ENCODE data around the gene CDC42SE1.
A peak's percentile ranks its signal among the peaks of the same experiment; 100 is the strongest.

CDC42SE1 gene

DNA sequence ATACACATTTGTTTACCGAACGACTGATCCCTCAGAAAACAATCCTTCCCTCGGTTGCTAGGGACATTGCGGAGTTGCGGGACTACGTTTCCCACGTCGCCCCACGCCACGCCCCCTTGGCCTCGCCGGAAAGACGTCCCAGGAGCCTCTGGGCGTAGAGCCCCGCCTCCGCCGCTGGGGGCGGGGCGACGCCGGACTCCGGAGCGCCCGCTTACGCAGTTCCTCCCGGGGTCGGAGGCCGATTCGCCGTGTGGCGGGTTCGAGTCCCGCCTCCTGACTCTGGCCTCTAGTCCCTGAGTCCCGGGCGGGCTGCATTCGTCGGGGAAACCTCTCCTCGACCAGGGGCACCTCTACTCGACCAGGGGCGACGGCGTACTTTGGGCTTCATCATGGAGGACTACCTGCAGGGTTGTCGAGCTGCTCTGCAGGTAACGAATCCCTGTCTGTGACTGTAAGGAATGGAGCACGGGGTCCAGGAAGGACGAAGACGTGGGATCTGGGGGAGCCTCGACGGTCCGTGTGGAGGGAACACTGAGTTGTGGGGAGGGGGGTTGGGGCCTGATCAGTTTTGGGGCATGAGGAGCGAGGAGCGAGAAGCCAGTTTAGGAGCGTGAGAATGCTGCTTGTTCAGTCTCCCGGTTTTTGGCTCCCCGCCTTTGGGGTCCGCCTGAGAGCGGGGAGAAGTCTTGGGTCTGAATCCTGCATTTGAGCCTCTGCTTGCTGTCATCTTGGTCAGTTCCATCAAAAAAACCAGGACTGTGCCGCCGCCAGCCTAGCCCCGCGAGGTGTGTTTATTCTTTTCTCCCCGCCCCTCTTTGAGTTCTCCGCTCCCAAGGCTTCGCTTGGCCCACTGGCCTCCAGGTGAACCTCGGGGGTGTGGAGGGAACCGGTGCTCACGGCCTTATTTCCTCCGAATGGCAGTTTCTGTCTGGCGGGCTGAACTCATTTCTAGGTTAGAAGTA lies 50.9 kb downstream of the CDC42SE1 start, which contains the start of gene PRUNE1:
Gene PRUNE1 (plus strand): TSS at position 206 of the 962 bp plus-strand sequence. CDS start 184 bp downstream, at position 390.
- peak; percentile 91 for DNase-seq (ENCODE audit: low read depth)

GRCh38 chr1:151007853-151008243 lies 51.6 kb downstream of the CDC42SE1 start:
- no peak for DNase-seq (ENCODE audit: low read depth)

- no peak for DNase-seq (ENCODE audit: low read depth)
Observed at GRCh38 chr1:151006327-151007052, 52.9 kb downstream of the CDC42SE1 start, which contains the start of gene MINDY1. Gene MINDY1 (minus strand): TSS chr1:151006902. CDS start chr1:151002617, 4,285 bp downstream.

DNA sequence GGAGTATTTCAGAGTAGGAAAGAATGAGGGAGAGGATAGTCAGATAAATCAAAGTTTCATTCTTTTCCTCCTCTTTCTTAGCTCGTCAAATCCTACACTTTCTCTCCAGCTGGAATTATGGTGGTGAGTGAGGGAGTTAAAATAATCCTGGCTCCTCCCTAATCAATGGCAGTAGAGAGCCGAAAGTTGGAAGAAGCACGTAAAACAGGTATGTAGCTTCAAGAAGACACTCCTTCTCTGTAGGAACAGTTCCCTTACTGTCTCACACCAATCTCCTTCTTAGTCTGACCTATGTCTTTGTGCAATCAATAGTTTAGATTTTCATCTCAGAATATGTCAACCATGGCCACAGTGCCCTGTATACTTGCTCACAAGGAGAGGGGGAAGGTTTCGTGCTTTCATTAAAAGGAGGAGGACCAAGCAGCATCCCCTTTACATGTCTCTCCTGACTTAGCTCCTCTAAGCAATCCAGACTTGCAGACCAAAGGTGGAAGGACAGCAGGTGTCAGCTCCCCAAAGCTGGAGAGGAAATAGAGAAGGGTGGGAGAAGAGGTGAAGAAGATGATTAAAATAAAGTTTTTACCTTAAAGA lies 53.6 kb downstream of the CDC42SE1 start:
- DNase-seq (ENCODE audit: low read depth) = no peak

DNA sequence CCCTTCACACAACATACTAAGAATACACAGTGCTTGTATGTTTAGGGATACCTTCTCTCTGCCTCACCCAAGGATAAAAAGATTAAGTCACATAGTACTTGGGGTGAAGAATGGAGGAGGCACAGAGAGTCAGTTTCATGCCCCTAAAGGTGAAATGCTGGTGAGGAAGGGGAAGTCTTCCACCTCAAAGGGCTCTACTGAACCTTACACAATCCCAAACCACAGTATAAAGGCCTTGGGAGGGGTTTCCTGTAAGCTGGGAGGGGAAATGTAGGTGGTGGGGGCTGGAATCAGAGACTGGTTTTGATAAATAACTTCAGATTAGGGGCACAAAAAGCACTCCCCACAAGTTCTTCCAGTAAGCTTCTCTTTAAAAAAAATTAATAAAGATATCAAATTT lies 56.2 kb downstream of the CDC42SE1 start:
- DNase-seq (ENCODE audit: low read depth) = no peak

GRCh38 chr1:151002611-151003010 lies 56.8 kb downstream of the CDC42SE1 start:
- DNase-seq (ENCODE audit: low read depth) = no peak

DNA sequence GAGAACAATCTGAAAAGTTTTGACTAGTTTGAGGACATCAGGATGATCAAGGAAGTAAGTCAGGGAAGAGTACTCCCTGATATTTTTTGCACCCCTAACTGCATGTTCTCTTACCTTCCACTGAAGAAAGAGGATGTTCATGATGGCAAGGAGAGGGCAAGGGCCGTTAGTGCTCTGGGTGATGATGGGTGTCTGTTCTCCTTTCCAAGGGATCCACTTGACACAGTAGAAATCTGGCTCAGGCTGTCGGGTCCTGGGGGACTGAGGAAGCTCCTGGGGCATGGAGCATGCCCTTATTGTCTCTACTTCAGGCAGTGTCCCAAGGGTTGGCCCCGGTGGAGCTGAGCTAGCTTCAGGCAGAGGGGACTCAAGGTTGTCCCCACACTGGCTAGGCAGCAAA lies 57.4 kb downstream of the CDC42SE1 start:
- no peak for DNase-seq (ENCODE audit: low read depth)

GRCh38 chr1:151001602-151002001 lies 57.8 kb downstream of the CDC42SE1 start:
- DNase-seq (ENCODE audit: low read depth) = no peak
